Measurements from ENCODE around the gene NOP16. TPM values are rescaled to one million over a fixed set of nuclear protein-coding genes. Genes with fewer than 3 reads are reported as not detected.

Gene NOP16
- total and polyA plus RNA-seq, 4 donors, result 9.7 to 19.2 (median 13.7) TPM

- Histone ChIP-seq H3K4me1 (ENCODE audit: control insufficient read depth in 1 of 2, insufficient read depth in 2 of 2, low read length in 2 of 2) (no peaks in the 10 kb centered on the region), H3K36me3 (ENCODE audit: control insufficient read depth in 1 of 2, insufficient read depth in 2 of 2, low read length in 1 of 2) (peaks cover 0 to 5% of the 10 kb centered on the region in 2 donors), H3K4me3 (ENCODE audit: low read length in 2 of 2) (no peak overlapping the region), H3K27me3 (ENCODE audit: control insufficient read depth in 1 of 2, insufficient read depth in 2 of 2, low read length in 1 of 2) (no peaks in the 10 kb centered on the region), H3K27ac (ENCODE audit: low read depth in 1 of 2, low read length in 2 of 2) (no peak overlapping the region), H3K9me3 (ENCODE audit: control insufficient read depth, low read length) (no peaks in the 10 kb centered on the region)
- intact Hi-C loops (cut with DNase I), result no loop called here
- DNase-seq (peak in 1 of 2 donors; percentile 53), ATAC-seq (ENCODE audit: low FRiP score) (no peak)
- 89 to 94% methylated on average over 9 of the region's 9 CpGs for WGBS, 2 donors
Measured at GRCh38 chr5:176394096-176394495, 5.7 kb upstream of the NOP16 start.

DNA sequence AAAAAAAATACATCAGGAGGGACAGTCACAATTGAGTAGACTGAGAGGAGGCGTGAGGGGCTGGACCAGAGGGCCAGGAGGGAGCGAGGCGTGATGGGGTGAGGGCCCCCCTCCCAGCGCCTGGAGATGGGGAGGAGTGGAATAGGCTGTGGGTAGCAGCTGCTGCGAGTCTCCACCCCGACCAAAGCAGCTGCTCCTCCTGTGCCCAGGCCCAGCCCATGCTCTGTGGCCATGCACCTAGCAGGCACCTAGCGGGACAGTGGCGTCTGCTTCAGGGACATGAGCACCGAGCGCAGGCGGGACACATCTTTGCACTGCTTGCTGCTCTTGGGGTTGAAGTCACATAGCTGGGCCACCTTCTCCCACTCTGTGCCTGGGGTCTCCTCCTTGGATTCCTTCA, 4.1 kb upstream of the NOP16 start:
- no peak for ATAC-seq (ENCODE audit: low FRiP score)
- Histone ChIP-seq H3K4me1 (ENCODE audit: control insufficient read depth in 1 of 2, insufficient read depth in 2 of 2, low read length in 2 of 2) (peaks cover 0 to 1% of the 10 kb centered on the region in 2 donors), H3K27me3 (ENCODE audit: control insufficient read depth in 1 of 2, insufficient read depth in 2 of 2, low read length in 1 of 2) (no peaks in the 10 kb centered on the region), H3K36me3 (ENCODE audit: control insufficient read depth in 1 of 2, insufficient read depth in 2 of 2, low read length in 1 of 2) (peaks cover 0 to 5% of the 10 kb centered on the region in 2 donors), H3K4me3 (ENCODE audit: low read length in 2 of 2) (no peak overlapping the region), H3K9me3 (ENCODE audit: control insufficient read depth, low read length) (no peaks in the 10 kb centered on the region), H3K27ac (ENCODE audit: low read depth in 1 of 2, low read length in 2 of 2) (no peak overlapping the region)
- 88 to 92% methylated on average over 11 of the region's 11 CpGs for WGBS, 2 donors
- intact Hi-C loops (cut with DNase I), result no loop called here
- no peak for DNase-seq

GRCh38 chr5:176391999-176392398, 3.6 kb upstream of the NOP16 start:
- Histone ChIP-seq H3K4me3 (ENCODE audit: low read length in 2 of 2) (no peak overlapping the region), H3K36me3 (ENCODE audit: control insufficient read depth in 1 of 2, insufficient read depth in 2 of 2, low read length in 1 of 2) (peaks cover 0 to 5% of the 10 kb centered on the region in 2 donors), H3K27ac (ENCODE audit: low read depth in 1 of 2, low read length in 2 of 2) (no peak overlapping the region), H3K27me3 (ENCODE audit: control insufficient read depth in 1 of 2, insufficient read depth in 2 of 2, low read length in 1 of 2) (no peaks in the 10 kb centered on the region), H3K9me3 (ENCODE audit: control insufficient read depth, low read length) (no peaks in the 10 kb centered on the region), H3K4me1 (ENCODE audit: control insufficient read depth in 1 of 2, insufficient read depth in 2 of 2, low read length in 2 of 2) (peaks cover 0 to 3% of the 10 kb centered on the region in 2 donors)
- DNase-seq (peak in 1 of 2 donors; percentile 11), ATAC-seq (ENCODE audit: low FRiP score) (no peak)
- 91 to 92% methylated on average over 4 of the region's 4 CpGs for WGBS, 2 donors
- intact Hi-C loops (cut with DNase I), result no loop called here

DNA sequence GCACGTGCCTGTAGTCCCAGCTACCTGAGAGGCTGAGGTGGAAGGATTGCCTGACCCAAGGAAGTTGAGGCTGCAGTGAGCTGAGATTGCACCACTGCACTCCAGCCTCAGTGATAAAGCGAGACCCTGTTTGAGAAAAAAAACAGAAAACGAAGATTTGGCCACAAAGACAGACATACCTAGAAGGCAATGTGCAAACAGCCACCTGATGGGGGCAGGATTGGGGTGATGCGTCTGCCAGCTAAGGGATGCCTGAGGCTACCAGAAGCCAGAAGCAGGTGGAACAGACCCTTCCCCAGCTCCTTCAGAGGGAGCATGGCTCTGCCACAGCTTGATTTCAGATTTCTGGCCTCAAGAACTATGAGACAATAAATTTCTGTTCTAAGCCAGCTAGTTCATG, 3.1 kb upstream of the NOP16 start:
- no peak for ATAC-seq (ENCODE audit: low FRiP score)
- no peaks in the 10 kb centered on the region for H3K27me3 ChIP-seq (ENCODE audit: control insufficient read depth in 1 of 2, insufficient read depth in 2 of 2, low read length in 1 of 2)
- H3K36me3 ChIP-seq (ENCODE audit: control insufficient read depth in 1 of 2, insufficient read depth in 2 of 2, low read length in 1 of 2), result peaks cover 0 to 3% of the 10 kb centered on the region in 2 donors
- H3K4me3 ChIP-seq (ENCODE audit: low read length in 2 of 2), result no peak overlapping the region
- peak in 1 of 2 donors; percentile 10 for DNase-seq
- no peak overlapping the region for H3K27ac ChIP-seq (ENCODE audit: low read depth in 1 of 2, low read length in 2 of 2)
- peaks cover 0 to 3% of the 10 kb centered on the region in 2 donors for H3K4me1 ChIP-seq (ENCODE audit: control insufficient read depth in 1 of 2, insufficient read depth in 2 of 2, low read length in 2 of 2)
- no peaks in the 10 kb centered on the region for H3K9me3 ChIP-seq (ENCODE audit: control insufficient read depth, low read length)
- intact Hi-C loops (cut with DNase I), result no loop called here
- 88 to 90% methylated on average over 4 of the region's 4 CpGs for WGBS, 2 donors

DNA sequence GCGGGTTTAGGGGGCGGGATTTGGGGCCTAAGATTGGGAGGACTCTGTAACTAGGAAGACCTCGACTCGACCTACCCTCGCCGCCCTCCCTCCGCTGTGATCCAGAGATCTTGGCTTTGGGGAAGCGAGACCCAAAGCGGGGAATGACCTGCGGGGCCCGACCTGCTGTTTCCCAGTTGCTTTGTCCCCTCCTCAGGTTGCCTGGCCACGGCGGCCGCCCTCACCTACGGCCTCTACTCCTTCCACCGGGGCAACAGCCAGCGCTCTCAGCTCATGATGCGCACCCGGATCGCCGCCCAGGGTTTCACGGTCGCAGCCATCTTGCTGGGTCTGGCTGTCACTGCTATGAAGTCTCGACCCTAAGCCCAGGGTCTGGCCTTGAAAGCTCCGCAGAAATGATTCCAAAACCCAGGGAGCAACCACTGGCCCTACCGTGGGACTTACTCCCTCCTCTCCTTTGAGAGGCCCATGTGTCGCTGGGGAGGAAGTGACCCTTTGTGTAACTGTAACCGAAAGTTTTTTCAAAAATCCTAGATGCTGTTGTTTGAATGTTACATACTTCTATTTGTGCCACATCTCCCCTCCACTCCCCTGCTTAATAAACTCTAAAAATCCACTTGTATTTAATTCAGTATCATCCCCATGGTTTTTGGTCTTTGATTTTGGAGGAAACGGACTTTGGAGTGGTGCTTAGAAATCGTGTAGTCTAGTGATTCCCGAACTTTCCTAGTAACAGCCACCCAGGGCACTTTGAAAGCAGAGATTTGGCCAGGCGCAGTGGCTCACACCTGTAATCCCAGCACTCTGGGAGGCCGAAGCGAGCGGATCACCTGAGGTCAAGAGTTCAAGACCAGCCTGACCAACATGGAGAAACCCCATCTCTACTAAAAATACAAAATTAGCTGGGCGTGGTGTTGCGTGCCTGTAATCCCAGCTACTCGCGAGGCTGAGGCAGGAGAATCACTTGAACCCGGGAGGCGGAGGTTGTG, 1.0 kb upstream of the NOP16 start:
- intact Hi-C loops (cut with DNase I), result loop anchor here (2.0 to 10.0 kb wide), 3 partner anchors 25 to 153 kb away; partner anchors contain the start of genes ARL10 (in 1 of the 2) and RNF44 (in 1 of the 2)
- H3K4me3 ChIP-seq (ENCODE audit: low read length in 2 of 2), result peak overlapping the region; percentile 2 to 39
- H3K4me1 ChIP-seq (ENCODE audit: control insufficient read depth in 1 of 2, insufficient read depth in 2 of 2, low read length in 2 of 2), result peaks cover 0 to 3% of the 10 kb centered on the region in 2 donors
- DNase-seq, result peak in 1 of 2 donors; percentile 64
- peak; percentile 67 for ATAC-seq (ENCODE audit: low FRiP score)
- H3K27ac ChIP-seq (ENCODE audit: low read depth in 1 of 2, low read length in 2 of 2), result peak overlapping the region; percentile 29 to 31
- no peaks in the 10 kb centered on the region for H3K27me3 ChIP-seq (ENCODE audit: control insufficient read depth in 1 of 2, insufficient read depth in 2 of 2, low read length in 1 of 2)
- H3K9me3 ChIP-seq (ENCODE audit: control insufficient read depth, low read length), result no peaks in the 10 kb centered on the region
- WGBS, 2 donors, result 28 to 34% methylated on average over 34 to 41 of the region's 41 CpGs
- H3K36me3 ChIP-seq (ENCODE audit: control insufficient read depth in 1 of 2, insufficient read depth in 2 of 2, low read length in 1 of 2), result peaks cover 0 to 1% of the 10 kb centered on the region in 2 donors

DNA sequence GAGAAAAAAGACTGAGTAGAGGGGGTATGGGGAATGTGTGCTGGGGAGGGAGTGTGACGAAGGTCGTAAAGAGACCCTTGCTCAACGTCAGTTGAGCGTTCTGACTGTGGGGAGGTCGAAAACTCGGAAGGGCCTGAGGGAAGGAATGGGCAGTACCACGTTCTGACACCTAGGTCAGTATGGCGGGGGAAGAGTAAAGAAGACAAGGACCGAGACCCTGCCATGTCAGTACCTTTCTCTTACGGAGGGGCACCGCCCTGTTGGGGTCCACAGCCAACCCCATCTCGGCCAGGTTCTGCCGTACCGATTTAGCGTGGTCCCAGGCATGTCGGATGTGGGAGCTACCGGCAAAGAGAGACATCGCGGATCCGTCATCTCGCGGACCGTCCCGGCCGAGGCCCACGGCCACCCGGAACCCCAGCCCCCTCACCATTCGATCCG, 375 bp downstream of the NOP16 start:
- DNase-seq (no peak), ATAC-seq (ENCODE audit: low FRiP score) (no peak)
- Histone ChIP-seq H3K4me3 (ENCODE audit: low read length in 2 of 2) (peak overlapping the region; percentile 27 to 35), H3K27me3 (ENCODE audit: control insufficient read depth in 1 of 2, insufficient read depth in 2 of 2, low read length in 1 of 2) (no peaks in the 10 kb centered on the region), H3K27ac (ENCODE audit: low read depth in 1 of 2, low read length in 2 of 2) (no peak overlapping the region), H3K4me1 (ENCODE audit: control insufficient read depth in 1 of 2, insufficient read depth in 2 of 2, low read length in 2 of 2) (peaks cover 0 to 3% of the 10 kb centered on the region in 2 donors), H3K36me3 (ENCODE audit: control insufficient read depth in 1 of 2, insufficient read depth in 2 of 2, low read length in 1 of 2) (peaks cover 0 to 1% of the 10 kb centered on the region in 2 donors), H3K9me3 (ENCODE audit: control insufficient read depth, low read length) (no peaks in the 10 kb centered on the region)
- 0 to 1% methylated on average over 29 of the region's 29 CpGs for WGBS, 2 donors
- intact Hi-C loops (cut with DNase I), result loop anchor here (2.0 to 10.0 kb wide), 3 partner anchors 23 to 154 kb away; partner anchors contain the start of genes ARL10 (in 1 of the 2) and RNF44 (in 1 of the 2)

- H3K27ac ChIP-seq (ENCODE audit: low read depth in 1 of 2, low read length in 2 of 2), result no peak overlapping the region
- intact Hi-C loops (cut with DNase I), result loop anchor here (5.0 to 10.0 kb wide), 2 partner anchors 147 to 155 kb away; partner anchors contain the start of gene RNF44 (in 1 of the 2)
- DNase-seq (peak in 1 of 2 donors; percentile 4), ATAC-seq (ENCODE audit: low FRiP score) (no peak)
- WGBS, 2 donors, result 33 to 34% methylated on average over 8 of the region's 8 CpGs
- no peaks in the 10 kb centered on the region for H3K27me3 ChIP-seq (ENCODE audit: control insufficient read depth in 1 of 2, insufficient read depth in 2 of 2, low read length in 1 of 2)
- no peaks in the 10 kb centered on the region for H3K9me3 ChIP-seq (ENCODE audit: control insufficient read depth, low read length)
- H3K4me3 ChIP-seq (ENCODE audit: low read length in 2 of 2), result peak overlapping the region in 1 of 2 donors; percentile 27
- H3K36me3 ChIP-seq (ENCODE audit: control insufficient read depth in 1 of 2, insufficient read depth in 2 of 2, low read length in 1 of 2), result no peaks in the 10 kb centered on the region
- peaks cover 0 to 3% of the 10 kb centered on the region in 2 donors for H3K4me1 ChIP-seq (ENCODE audit: control insufficient read depth in 1 of 2, insufficient read depth in 2 of 2, low read length in 2 of 2)
Measured at GRCh38 chr5:176387384-176387925, 943 bp downstream of the NOP16 start.

GRCh38 chr5:176386491-176386890, 1.9 kb downstream of the NOP16 start:
- Histone ChIP-seq H3K9me3 (ENCODE audit: control insufficient read depth, low read length) (no peaks in the 10 kb centered on the region), H3K27me3 (ENCODE audit: control insufficient read depth in 1 of 2, insufficient read depth in 2 of 2, low read length in 1 of 2) (no peaks in the 10 kb centered on the region), H3K4me1 (ENCODE audit: control insufficient read depth in 1 of 2, insufficient read depth in 2 of 2, low read length in 2 of 2) (peaks cover 0 to 3% of the 10 kb centered on the region in 2 donors), H3K4me3 (ENCODE audit: low read length in 2 of 2) (no peak overlapping the region), H3K27ac (ENCODE audit: low read depth in 1 of 2, low read length in 2 of 2) (no peak overlapping the region), H3K36me3 (ENCODE audit: control insufficient read depth in 1 of 2, insufficient read depth in 2 of 2, low read length in 1 of 2) (peaks cover 0 to 3% of the 10 kb centered on the region in 2 donors)
- intact Hi-C loops (cut with DNase I), result loop anchor here (5.0 to 10.0 kb wide), 2 partner anchors 148 to 156 kb away; partner anchors contain the start of gene RNF44 (in 1 of the 2)
- DNase-seq (peak in 1 of 2 donors; percentile 6), ATAC-seq (ENCODE audit: low FRiP score) (no peak)
- WGBS, 2 donors, result 71 to 85% methylated on average over 1 of the region's 1 CpG
